T-cell (primary cell): ENCODE measurements around the gene MDM1. TPM values are rescaled to one million over a fixed set of nuclear protein-coding genes. Genes with fewer than 3 reads are reported as not detected.

Source experiments
- ATAC-seq, 4 experiments: fragments of 200-7000 bp in 3 of 4; fragments of 150-1000 bp in 1 of 4; cut with Tn5 transposase; replicated peaks in 1 of 4; 1 replicate in 3 of 4; 2 replicates in 1 of 4; pipeline ENCODE4 v1.10.0; 2021; ENCODE audit warnings: moderate library complexity in 3 of 4, mild to moderate bottlenecking in 2 of 4, moderate number of reproducible peaks in 1 of 4
- CTCF ChIA-PET, 2 donors: fragments of 300-600 bp; sonication (Branson Sonifier 250); formaldehyde crosslinking; loops; one replicate each; lab custom pipeline; 2022; ENCODE audit warnings: antibody characterized with exemption in 2 of 2; lab: Charles Lee
- POLR2A ChIA-PET, 2 donors: fragments of 300-600 bp; sonication (Branson Sonifier 250); formaldehyde crosslinking; loops; one replicate each; lab custom pipeline; 2022; ENCODE audit warnings: antibody characterized with exemption in 2 of 2; lab: Charles Lee
- DNase-seq, 35 experiments: peaks; one replicate each; pipeline versions ENCODE4 v3.0.0 to v3.0.0-alpha.2; 2013 to 2023
- H3K27ac ChIP-seq: one replicate; pipeline ENCODE4 v1.5.1; 2013; ENCODE audit warnings: low read length
- H3K27me3 ChIP-seq, 2 experiments: replicated peaks in 1 of 2; 1 replicate in 1 of 2; 2 replicates in 1 of 2; pipeline versions ENCODE4 v1.6.1 to v1.7.0; 2013; ENCODE audit warnings: low read length in 1 of 2, mixed read lengths in 1 of 2; ENCODE audit not compliant: control insufficient read depth in 2 of 2, insufficient read depth in 2 of 2; ENCODE audit errors: extremely low read depth in 1 of 2
- H3K36me3 ChIP-seq, 2 donors: 1 replicate in 1 of 2; 2 replicates in 1 of 2; pipeline versions ENCODE4 v1.6.1 to v1.7.0; 2013; ENCODE audit warnings: low read length in 1 of 2; ENCODE audit not compliant: control insufficient read depth in 2 of 2, insufficient read depth in 1 of 2; ENCODE audit errors: extremely low read depth in 1 of 2
- H3K4me1 ChIP-seq, 2 experiments: 1 replicate in 1 of 2; 2 replicates in 1 of 2; pipeline versions ENCODE4 v1.6.1 to v1.7.0; 2013; ENCODE audit warnings: low read length in 2 of 2, mixed read lengths in 1 of 2; ENCODE audit not compliant: insufficient read depth in 2 of 2, control insufficient read depth in 1 of 2; ENCODE audit errors: extremely low read depth in 1 of 2
- H3K4me3 ChIP-seq, 2 donors: 1 replicate in 1 of 2; 2 replicates in 1 of 2; pipeline versions ENCODE4 v1.5.1 to v1.7.0; 2013; ENCODE audit warnings: mild to moderate bottlenecking in 2 of 2, low read length in 1 of 2, moderate library complexity in 1 of 2; ENCODE audit not compliant: control insufficient read depth in 1 of 2; ENCODE audit errors: extremely low read depth in 1 of 2
- H3K9me3 ChIP-seq: 2 replicates; pipeline ENCODE4 v1.7.0; 2013
- H3K27ac Mint-ChIP-seq, 2 donors: one replicate each; pipeline ENCODE4 v1.8.0; 2020 to 2021; ENCODE audit warnings: mild to moderate bottlenecking in 2 of 2, mixed read lengths in 2 of 2
- H3K27me3 Mint-ChIP-seq, 2 donors: one replicate each; pipeline ENCODE4 v1.8.0; 2021 to 2022; ENCODE audit warnings: mixed read lengths in 2 of 2
- H3K36me3 Mint-ChIP-seq: one replicate; pipeline ENCODE4 v1.8.0; 2021; ENCODE audit warnings: mixed read lengths
- H3K4me1 Mint-ChIP-seq, 3 donors: one replicate each; pipeline ENCODE4 v1.8.0; 2020 to 2022; ENCODE audit warnings: mixed read lengths in 3 of 3, mild to moderate bottlenecking in 1 of 3
- H3K4me3 Mint-ChIP-seq, 3 donors: one replicate each; pipeline ENCODE4 v1.8.0; 2020 to 2022; ENCODE audit warnings: mild to moderate bottlenecking in 3 of 3, mixed read lengths in 3 of 3, moderate library complexity in 3 of 3
- H3K9me3 Mint-ChIP-seq, 3 donors: one replicate each; pipeline ENCODE4 v1.8.0; 2020 to 2022; ENCODE audit warnings: mixed read lengths in 3 of 3
- WGBS: methylation state at CpG from one replicate; pipeline ENCODE4 v1.1.5; 2013; ENCODE audit warnings: missing lambda C conversion rate; ENCODE audit not compliant: insufficient coverage; 5-methylcytosine and 5-hydroxymethylcytosine counted together
- total RNA-seq, 35 experiments: library from RNA in 6 of 35; stranded (reverse) in 6 of 35; fragments of 120-200 nt in 1 of 35; gene quantifications; one replicate each; pipeline versions ENCODE4 v1.2.1 to v1.2.4 and lab custom pipeline; 2013 to 2026

The MDM1 gene
- total RNA-seq, 5 donors from 2014 or later (not counting 1 experiment from before 2014, with no cell fraction given): 21.1 to 25.7 (median 23.8) TPM

DNA sequence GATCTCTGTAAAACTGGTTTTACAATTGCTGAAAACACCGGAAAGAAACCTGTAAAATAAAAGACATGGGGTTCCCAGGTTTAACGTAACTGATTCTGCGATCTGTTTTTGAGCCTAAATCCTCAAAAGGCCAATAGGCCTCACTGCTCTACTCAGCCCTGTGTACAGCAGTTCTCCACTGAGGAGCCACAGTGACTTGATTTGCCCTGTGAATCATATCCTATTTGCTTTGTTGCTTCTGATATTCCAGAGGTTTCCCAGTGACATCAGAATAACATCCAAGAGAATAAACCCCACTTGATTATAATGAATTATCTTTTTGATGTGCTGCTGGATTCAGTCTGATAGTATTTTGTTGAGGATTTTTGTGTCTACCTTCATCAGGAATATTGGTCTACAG is 27.5 kb downstream of the MDM1 start:
- no peak overlapping the region for H3K4me3 ChIP-seq
- 100% methylated on average over 3 of the region's 3 CpGs for WGBS
- H3K4me1 Mint-ChIP-seq: peaks cover 0 to 10% (median 1%) of the 10 kb centered on the region in 3 donors
- H3K9me3 ChIP-seq: peaks cover 5% of the 10 kb centered on the region
- peaks cover 0 to 29% of the 10 kb centered on the region in 2 donors for H3K36me3 ChIP-seq
- peaks cover 2 to 7% (median 6%) of the 10 kb centered on the region in 3 donors for H3K9me3 Mint-ChIP-seq
- no peaks in the 10 kb centered on the region for H3K4me1 ChIP-seq
- no peaks in the 10 kb centered on the region for H3K27me3 Mint-ChIP-seq
- peaks cover 68% of the 10 kb centered on the region for H3K36me3 Mint-ChIP-seq
- H3K4me3 Mint-ChIP-seq: no peak overlapping the region
- ATAC-seq (no peak), DNase-seq (no peak)
- no peak overlapping the region for H3K27ac ChIP-seq
- ChIA-PET CTCF (no interaction called here), POLR2A (no interaction called here)
- H3K27me3 ChIP-seq: no peaks in the 10 kb centered on the region
- no peak overlapping the region for H3K27ac Mint-ChIP-seq

DNA sequence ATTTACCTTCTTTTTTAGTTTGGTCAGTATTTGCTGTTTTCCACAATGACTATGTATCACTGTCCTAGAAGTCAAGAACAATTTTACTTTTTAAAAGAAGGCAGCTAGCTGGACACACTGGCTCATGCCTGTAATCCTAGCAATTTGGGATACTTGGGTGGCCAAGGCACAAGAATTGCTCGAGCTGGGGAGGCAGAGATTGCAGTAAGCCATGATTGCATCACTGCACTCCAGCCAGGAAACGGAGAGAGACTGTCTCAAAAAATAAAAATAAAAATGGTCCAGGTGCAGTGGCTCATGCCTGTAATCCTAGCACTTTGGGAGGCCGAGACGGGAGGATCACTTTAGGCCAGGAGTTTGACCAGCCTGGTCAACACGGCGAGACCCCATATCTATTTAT is 28.3 kb downstream of the MDM1 start:
- no peak overlapping the region for H3K27ac Mint-ChIP-seq
- CTCF ChIA-PET: no interaction called here

GRCh38 chr12:68297929-68298328 is 34.2 kb downstream of the MDM1 start:
- Histone ChIP-seq H3K27me3 (no peaks in the 10 kb centered on the region), H3K27ac (no peak overlapping the region), H3K4me1 (no peaks in the 10 kb centered on the region), H3K9me3 (peaks cover 5% of the 10 kb centered on the region), H3K36me3 (peaks cover 0 to 11% of the 10 kb centered on the region in 2 donors), H3K4me3 (no peak overlapping the region)
- Mint-ChIP-seq H3K4me3 (no peak overlapping the region), H3K27me3 (no peaks in the 10 kb centered on the region), H3K36me3 (peaks cover 70% of the 10 kb centered on the region), H3K9me3 (peaks cover 6 to 13% (median 8%) of the 10 kb centered on the region in 3 donors), H3K27ac (no peak overlapping the region), H3K4me1 (peaks cover 0 to 10% (median 0%) of the 10 kb centered on the region in 3 donors)
- DNase-seq: no peak
- no peak for ATAC-seq
- CTCF ChIA-PET: no interaction called here
- 88% methylated on average over 4 of the region's 4 CpGs for WGBS
- POLR2A ChIA-PET: interaction anchor here in 1 of 2 donors (0.6 kb wide), 1 partner anchor 60 kb away, joined by 5 read pairs; no protein-coding TSS in a partner anchor

More for the DNA sequence above, 28.3 kb downstream of the MDM1 start:
- no peaks in the 10 kb centered on the region for H3K27me3 ChIP-seq
- H3K4me3 ChIP-seq: no peak overlapping the region
- H3K27ac ChIP-seq: no peak overlapping the region
- POLR2A ChIA-PET: interaction anchor here in 1 of 2 donors (0.6 kb wide), 1 partner anchor 163 kb away, joined by 3 read pairs; no protein-coding TSS in a partner anchor
- Mint-ChIP-seq H3K36me3 (peaks cover 71% of the 10 kb centered on the region), H3K4me3 (no peak overlapping the region), H3K4me1 (peaks cover 1 to 10% (median 7%) of the 10 kb centered on the region in 3 donors), H3K27me3 (no peaks in the 10 kb centered on the region), H3K9me3 (peaks cover 6 to 13% (median 8%) of the 10 kb centered on the region in 3 donors)
- WGBS: 98% methylated on average over 4 of the region's 6 CpGs
- no peaks in the 10 kb centered on the region for H3K4me1 ChIP-seq
- peaks cover 5% of the 10 kb centered on the region for H3K9me3 ChIP-seq
- DNase-seq (no peak), ATAC-seq (no peak)
- peaks cover 0 to 23% of the 10 kb centered on the region in 2 donors for H3K36me3 ChIP-seq

DNA sequence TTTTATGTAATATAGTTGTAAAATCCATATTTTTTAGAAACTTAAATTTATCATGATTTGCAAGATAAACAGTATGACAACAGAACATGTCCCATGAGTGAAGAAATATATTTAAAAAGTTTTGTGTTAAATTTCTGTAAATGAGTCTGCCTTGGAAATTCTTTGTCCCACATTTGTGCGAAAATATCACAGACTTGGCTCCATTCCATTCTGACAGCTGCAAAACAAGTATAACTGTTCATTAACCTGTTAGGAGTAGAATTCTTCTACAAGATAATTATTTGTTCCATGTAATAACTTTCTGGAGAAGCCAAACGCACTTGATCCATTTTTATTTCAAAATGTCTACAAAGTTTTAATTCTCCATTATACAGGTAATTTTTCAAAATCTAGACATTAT is 37.9 kb downstream of the MDM1 start:
- Mint-ChIP-seq H3K27me3 (no peaks in the 10 kb centered on the region), H3K36me3 (peaks cover 36% of the 10 kb centered on the region), H3K4me1 (peaks cover 17 to 25% (median 20%) of the 10 kb centered on the region in 3 donors), H3K9me3 (peaks cover 0 to 2% (median 2%) of the 10 kb centered on the region in 3 donors), H3K4me3 (no peak overlapping the region), H3K27ac (no peak overlapping the region)
- ChIA-PET POLR2A (no interaction called here), CTCF (no interaction called here)
- Histone ChIP-seq H3K36me3 (peaks cover 0 to 2% of the 10 kb centered on the region in 2 donors), H3K4me1 (no peaks in the 10 kb centered on the region), H3K27ac (no peak overlapping the region), H3K27me3 (no peaks in the 10 kb centered on the region), H3K4me3 (no peak overlapping the region), H3K9me3 (no peaks in the 10 kb centered on the region)
- ATAC-seq (no peak), DNase-seq (no peak)
- no CpG with 5 or more reads among the region's 2 CpGs for WGBS

- CTCF ChIA-PET: interaction anchor here (0.6 to 1.1 kb wide), 2 partner anchors 21 to 1440 kb away, joined by 3 to 4 read pairs; no protein-coding TSS in a partner anchor
- no peaks in the 10 kb centered on the region for H3K27me3 ChIP-seq
- H3K27ac Mint-ChIP-seq: no peak overlapping the region
Measured at GRCh38 chr12:68293347-68293746, 38.8 kb downstream of the MDM1 start.

GRCh38 chr12:68292151-68292943 is 39.8 kb downstream of the MDM1 start:
- H3K9me3 Mint-ChIP-seq: no peaks in the 10 kb centered on the region
- H3K27me3 Mint-ChIP-seq: no peaks in the 10 kb centered on the region
- H3K27ac ChIP-seq: no peak overlapping the region
- H3K36me3 ChIP-seq: peaks cover 0 to 2% of the 10 kb centered on the region in 2 donors
- H3K4me3 ChIP-seq: no peak overlapping the region
- peaks cover 20% of the 10 kb centered on the region for H3K36me3 Mint-ChIP-seq
- no peaks in the 10 kb centered on the region for H3K4me1 ChIP-seq
- H3K27me3 ChIP-seq: no peaks in the 10 kb centered on the region
- DNase-seq (no peak), ATAC-seq (no peak)
- no peak overlapping the region for H3K4me3 Mint-ChIP-seq
- H3K27ac Mint-ChIP-seq: no peak overlapping the region
- no CpG with 5 or more reads among the region's 9 CpGs for WGBS
- CTCF ChIA-PET: interaction anchor here (0.6 to 1.5 kb wide), 5 partner anchors 22 to 1439 kb away, joined by 3 to 7 read pairs (median 4); no protein-coding TSS in a partner anchor
- H3K9me3 ChIP-seq: no peaks in the 10 kb centered on the region
- H3K4me1 Mint-ChIP-seq: peaks cover 13 to 34% (median 19%) of the 10 kb centered on the region in 3 donors
- POLR2A ChIA-PET: no interaction called here

More at GRCh38 chr12:68293347-68293746, 38.8 kb downstream of the MDM1 start:
- Histone ChIP-seq H3K9me3 (no peaks in the 10 kb centered on the region), H3K4me1 (no peaks in the 10 kb centered on the region), H3K27ac (no peak overlapping the region), H3K4me3 (no peak overlapping the region), H3K36me3 (peaks cover 0 to 2% of the 10 kb centered on the region in 2 donors)
- no peak for DNase-seq
- no peak overlapping the region for H3K4me3 Mint-ChIP-seq
- H3K27me3 Mint-ChIP-seq: no peaks in the 10 kb centered on the region
- POLR2A ChIA-PET: no interaction called here
- no peak for ATAC-seq
- no peaks in the 10 kb centered on the region for H3K9me3 Mint-ChIP-seq
- H3K4me1 Mint-ChIP-seq: peaks cover 13 to 31% (median 18%) of the 10 kb centered on the region in 3 donors
- peaks cover 28% of the 10 kb centered on the region for H3K36me3 Mint-ChIP-seq
